HG03460 (cell line): ENCODE results near the gene FREM1.

Experiments used
- ATAC-seq: cut with Tn5 transposase; IDR thresholded peaks from one replicate; pipeline ENCODE4 v1.9.1; 2021; ENCODE audit not compliant: unreplicated experiment

The FREM1 gene

DNA sequence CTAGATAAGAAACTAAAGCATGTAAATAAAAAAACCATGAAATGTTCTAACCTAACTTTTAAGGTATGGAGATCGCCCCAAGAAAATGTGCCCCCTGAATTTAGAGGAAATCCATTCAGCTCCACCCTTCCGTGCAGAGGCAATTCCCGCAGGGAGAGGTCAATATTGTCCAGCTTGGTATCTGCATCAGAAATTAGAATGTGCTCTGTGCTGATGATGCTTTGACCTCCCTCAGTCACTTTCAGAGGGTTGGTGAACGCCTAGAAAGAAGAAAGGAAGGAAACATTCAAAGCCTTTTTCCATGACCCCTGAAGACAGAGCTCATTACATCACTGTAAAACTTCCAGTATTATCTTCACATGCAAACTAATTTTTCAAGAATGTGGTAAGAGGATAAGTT lies 91.0 kb downstream of the FREM1 start:
- ATAC-seq, result no peak

DNA sequence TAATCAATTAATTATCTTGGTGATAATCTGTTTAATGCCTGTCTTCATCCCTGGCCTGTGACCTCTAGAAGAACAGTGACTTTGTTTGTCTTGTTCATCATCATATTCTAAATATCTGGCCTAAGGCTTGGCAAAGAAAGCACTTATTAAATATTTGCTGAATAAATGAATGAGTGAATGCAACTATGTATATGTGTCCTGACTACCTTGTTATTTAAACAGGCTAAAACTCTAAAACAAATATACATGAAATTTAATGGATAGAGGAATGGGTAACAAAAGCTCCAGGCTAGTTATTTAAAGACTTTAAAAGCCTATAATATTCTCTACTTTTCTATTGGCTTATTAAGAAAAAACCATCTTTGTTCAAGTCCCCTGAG lies 96.0 kb downstream of the FREM1 start:
- no peak for ATAC-seq

DNA sequence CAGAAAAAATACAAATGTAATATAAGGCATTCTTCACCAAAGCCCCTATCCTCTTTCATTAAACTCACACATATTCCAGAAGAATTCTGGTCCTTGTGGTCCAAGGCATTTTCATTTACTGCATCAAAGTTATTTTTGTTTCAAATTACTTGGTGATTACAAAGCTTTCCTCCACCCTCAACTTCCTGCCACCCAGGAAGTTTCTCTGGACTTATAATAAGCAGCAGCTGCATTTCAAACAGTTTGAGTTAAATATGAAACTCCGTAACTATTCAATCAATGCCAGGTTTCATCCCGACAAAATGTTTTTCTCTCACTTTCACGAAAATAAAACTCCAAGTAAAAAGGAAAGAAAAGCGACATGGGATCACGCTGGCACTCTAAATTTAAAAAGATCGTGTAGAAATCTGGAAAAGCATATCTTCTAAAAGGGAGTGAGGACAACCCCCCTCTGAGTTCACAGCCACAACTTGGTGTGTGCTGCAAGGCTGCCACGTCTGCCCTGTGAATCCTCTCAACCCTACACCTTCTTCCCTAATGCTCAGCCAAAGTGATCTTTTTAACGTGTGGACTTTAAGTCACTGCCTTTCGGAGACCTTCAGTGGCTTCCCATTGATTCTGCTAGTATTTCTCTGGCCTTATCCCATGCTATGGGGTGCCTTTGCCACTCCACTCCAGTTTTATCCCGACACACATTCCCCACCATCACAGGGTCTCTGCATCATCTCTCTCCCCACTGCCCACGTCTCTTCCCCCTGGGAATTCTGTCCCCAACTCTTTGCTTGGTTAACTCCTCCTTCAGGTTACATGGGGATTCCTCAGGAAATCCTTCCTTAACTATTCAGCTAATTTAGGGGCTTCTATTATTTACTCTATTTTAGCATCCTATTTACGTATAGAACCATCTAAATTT lies 96.6 kb downstream of the FREM1 start:
- ATAC-seq, result no peak

DNA sequence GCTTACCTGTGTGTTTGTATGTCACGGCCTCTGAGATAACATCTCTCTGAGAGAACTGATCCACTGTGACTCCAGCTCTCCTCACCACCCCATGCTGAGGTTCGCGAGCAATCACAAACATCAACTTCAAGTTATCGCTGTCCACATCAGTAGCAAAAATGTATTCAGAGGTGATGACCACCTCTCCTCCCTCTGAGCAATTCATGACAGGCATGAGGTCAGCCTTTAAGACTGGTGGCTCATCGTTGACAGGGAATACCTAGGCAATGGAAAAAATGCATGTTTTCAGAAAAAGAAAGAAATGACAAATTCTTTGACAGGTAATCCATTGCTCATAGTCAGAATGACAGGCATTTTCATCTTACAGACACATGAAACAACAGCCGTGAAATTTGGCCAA lies 97.4 kb downstream of the FREM1 start:
- ATAC-seq, result no peak

DNA sequence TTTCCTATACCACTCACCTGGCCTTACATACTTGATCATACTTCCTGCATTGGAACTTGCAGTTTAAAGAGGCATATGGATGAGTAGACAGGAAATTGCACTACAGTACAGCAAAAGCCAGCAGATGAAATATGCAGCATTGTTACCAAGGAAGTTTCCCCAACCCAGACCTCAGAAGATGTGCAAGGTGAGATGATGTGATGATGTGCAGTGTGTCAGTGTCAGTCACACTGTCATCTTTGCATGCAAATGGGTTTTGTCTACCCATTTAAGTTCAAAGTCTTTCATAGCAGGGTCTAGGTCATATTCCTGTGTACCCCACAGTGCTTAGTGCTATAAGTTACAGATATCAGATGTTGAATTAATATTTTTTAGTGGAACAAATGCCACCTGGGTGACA lies 98.4 kb downstream of the FREM1 start:
- ATAC-seq, result no peak

DNA sequence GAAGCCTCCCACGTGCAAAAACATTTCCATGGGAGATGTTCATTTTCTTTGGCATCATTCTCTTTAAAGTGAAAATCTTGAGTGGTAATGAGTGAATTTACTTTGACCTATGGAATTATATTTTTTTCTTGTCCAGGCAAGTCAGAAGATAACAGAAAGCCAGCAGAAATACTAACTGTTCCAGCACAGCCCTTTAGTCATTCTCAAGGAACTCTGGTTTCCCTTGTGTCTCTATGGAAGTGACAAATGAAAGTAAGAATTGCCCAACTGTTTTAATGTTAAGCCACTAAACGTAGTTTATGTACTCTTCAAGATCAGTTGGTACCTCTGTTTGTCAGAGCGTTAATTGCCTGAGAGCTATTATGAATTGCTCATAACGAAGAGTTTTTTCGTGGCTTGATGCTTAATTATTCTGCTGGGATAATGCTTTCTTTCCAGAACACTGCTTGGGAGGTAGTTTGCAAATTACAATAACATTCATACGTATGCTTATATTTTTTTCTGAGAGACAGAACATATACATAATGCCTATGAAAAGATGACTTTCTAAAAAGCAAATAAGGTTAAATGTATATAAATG lies 103.2 kb downstream of the FREM1 start:
- ATAC-seq, result no peak

DNA sequence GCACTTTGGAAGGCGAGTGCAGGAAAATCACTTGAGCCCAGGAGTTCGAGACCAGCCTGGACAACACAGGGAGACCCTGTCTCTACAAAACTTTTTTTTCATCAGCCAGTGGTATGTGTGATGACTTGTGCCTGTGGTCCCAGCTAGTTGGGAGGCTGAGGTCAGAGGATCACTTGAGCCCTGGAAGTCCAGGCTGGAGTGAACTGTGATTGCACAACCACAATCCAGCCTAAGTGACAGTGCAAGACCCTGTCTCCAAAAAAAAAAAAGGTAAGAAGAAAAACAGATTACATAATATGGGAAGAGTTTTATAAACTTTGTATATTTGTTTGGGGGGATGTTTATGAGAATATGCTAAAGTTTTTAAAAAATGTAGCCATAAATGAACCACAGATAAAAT lies 111.2 kb downstream of the FREM1 start:
- no peak for ATAC-seq

DNA sequence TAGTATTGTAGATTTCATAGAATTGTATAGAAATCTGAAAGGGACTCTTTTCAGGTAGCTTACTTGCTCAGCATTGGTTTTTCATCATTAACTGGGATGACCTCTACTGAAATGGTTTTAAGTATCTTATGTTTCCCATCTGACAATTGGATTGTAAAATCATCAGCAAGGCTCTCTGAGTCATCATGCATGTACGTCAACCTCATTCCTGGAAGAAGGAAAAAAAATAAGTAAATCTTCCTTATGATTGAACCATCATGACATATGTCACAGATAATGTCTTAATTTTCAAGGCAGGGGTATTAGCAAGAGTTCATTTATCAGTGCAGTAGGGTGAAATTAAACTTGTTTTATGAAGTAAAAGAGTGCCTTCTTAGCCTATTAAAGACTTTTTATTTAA lies 112.8 kb downstream of the FREM1 start:
- ATAC-seq, result no peak

DNA sequence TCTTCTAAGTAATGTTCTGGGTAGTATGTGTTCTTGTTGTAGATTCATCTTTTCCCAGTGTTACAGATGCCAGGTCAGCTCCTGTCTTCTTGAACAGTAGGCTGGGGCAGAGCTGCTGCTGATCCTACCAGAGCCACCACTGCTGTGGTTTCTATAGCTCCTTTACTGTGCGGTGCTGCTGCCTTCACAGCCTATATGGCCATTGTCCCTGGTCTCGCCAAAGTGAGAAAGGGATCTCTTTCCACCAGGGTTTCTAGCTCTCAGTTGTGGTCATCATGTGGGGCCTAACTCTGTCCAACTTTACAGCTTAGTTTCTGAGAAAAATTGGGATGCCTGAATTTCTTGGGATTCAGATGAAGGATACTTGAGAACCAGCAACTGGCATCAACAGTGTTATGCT lies 116.8 kb downstream of the FREM1 start:
- no peak for ATAC-seq

DNA sequence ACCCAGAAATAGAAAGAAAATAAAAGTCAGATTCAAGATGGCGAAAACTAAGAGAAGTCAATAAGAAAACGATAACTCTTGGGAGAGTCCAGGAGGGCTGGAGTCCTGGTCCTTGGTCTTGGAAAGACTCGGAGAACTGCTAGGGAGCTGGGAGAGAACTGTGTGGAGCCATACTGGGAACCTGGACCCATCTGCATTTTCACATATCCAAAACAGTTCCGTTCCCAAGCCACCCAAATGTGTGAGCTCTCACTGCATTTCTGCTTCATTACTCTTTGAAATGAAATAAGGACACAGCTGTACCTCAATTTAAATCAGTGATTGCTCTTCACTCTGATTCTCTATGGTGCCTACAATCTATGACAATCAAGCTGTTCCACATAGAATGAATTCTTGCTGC lies 119.6 kb downstream of the FREM1 start:
- no peak for ATAC-seq

DNA sequence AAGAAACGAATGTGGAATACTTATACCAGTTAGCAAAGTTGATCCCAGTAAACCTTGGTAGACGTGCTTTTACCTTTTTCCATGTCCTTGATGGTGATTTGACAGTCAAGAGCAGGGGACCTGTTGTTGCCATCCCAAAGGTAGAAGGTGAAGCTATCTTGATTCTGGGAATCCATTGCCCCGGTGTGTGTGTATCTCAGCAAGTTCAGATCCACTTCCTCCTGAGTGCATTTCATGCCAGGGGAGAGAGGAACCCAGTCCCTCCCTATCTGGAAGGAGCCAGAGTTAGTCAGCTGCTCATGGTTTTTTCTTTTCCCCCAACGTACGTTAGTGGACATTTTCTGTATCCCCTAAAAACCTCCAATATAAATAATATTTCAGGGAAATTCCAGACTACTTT lies 121.4 kb downstream of the FREM1 start:
- no peak for ATAC-seq

DNA sequence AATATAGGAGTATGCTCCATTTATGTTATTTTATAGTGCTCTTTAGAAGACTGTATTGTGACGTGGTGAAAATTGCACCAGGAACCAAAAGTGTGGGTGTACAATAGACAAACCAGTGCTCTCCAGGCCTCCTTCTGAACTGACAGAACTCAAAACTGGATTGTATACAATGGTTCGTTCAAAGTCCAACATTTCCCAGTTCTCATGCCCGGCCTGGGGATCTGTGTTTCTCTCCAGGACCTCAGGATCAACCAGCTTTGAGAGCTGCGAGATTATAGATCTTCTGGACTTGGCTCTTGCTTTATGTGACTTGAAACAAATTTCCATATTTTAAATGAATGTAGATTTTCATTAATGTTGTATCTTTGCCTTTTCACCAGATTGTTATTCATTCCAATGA lies 126.9 kb downstream of the FREM1 start:
- no peak for ATAC-seq

DNA sequence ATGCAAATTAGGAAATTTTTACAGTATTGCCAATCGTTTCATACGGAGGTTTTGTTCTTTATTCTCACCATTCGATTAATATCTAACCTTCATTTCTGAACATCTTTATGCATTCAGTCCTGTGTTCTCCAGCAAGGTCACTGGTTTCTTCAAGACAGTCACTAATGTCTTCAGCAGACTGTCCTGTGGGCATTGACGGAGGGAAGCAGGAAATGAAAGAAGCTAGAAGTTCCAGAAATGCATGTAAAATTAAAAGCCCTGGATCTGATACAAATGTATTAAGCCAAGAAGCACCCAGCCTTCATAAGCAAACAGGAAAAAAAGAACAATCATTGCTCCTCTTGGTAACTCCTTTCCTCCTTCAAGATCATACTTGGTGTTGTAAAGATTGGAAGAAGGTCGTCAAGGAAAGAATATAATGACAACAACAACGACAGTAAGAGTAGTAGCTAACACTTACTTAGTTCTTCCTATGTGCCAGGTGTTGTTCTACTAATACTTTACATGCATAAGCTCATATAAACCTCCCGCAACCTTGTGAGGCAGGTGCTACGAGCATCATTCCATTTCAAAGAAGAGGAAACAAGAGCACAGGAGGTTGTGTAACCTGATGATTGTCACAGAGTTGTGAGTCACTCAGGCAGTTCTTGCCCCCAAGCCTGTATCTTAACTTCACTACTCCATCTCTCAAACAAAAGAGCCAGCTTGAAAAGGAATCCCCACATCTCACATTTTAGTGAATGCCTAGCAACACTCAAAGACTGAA lies 127.8 kb downstream of the FREM1 start:
- ATAC-seq, result no peak

DNA sequence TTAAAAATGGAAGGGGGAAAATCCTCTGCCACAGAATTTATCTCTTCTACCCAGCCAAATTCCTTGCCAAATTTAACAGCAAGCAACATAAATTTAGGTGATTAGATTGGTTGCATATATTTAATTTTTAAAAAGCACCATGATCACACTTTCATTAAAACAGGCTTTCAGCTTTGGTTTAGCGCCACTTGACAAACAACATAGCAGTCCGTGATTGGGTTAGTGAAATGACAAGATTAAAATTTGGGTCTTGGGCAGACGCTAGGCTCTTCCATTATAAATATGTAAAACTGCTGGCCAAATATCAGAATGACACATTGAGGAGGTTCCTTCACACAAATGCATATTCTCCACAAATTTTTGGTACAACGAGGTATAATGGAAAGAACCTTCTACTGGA lies 129.5 kb downstream of the FREM1 start:
- no peak for ATAC-seq

DNA sequence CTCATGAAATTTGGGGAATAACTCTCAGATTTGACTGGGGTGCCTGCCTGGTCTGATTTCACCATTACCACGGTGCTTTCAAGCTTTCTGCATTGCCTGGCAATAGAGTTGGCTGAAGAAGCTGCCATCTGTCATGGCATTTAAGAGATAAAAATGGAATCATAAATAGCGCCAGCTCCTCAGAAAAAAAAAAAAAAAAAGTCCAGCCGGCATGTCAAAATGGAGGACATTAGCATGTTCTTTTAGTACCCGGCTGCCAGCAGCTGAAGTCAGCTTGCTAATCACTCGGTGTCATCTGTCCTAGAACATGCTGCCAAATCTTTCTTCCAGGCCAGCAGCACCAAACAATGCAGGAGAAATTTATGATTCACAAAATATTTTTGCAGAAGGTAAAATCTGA lies 130.0 kb downstream of the FREM1 start:
- no peak for ATAC-seq

DNA sequence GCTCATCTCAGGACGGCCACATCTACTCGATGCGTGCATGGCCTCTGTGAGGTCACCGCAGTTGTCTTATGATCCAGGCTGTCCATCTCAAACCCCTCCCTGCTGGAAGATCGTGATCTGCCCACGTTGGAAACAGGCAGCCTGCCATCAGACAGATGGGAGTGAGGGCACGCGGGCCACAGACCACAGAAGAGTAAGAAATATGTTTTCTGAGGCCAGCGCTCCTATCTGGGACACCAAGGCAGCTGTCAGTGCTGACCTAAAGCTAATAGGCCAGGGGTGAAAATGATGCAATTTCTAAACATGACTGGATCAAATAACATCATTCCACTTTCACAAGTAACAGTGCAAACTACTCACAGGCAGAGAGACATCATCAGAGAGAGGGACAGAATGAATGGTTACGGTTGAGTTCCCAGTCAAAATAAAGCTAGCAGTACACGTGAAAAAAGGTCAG lies 130.6 kb downstream of the FREM1 start:
- no peak for ATAC-seq

DNA sequence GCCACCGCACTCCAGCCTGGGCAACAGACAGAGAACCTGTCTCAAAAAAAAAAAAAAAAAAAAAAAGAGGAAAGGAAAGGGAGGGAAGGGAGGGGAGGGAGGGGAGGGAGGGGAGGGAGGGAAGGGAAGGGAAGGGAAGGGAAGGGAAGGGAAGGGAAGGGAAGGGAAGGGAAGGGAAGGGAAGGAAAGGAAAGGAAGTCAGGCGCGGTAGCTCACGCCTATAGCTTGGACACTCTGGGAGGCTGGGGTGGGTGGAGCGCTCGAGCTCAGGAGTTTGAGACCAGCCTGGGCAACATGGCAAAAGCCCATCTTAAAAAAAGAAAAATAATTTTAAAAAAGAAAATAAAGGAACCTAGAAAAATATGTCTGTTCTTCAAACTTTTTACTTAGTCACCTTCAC lies 131.7 kb downstream of the FREM1 start:
- ATAC-seq, result no peak

DNA sequence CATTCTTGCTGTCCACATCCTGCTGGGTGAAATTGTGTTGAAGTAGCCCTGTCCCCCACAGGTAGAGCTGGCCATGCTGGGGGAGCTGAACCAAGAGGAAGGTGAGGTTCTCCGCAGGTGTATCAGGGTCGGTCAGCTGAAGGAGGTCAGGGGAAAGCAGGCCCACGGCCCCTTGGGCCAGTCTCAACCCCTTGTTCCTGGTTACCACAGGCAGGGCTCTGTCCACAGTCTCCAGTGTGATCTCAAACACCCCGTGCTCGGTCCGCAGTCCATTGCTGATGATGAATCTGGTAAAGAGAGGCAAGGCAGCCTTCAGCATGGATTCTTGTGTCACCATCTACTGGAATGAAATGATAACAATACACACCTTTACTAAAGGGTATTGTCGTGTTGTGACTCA lies 134.3 kb downstream of the FREM1 start:
- no peak for ATAC-seq

DNA sequence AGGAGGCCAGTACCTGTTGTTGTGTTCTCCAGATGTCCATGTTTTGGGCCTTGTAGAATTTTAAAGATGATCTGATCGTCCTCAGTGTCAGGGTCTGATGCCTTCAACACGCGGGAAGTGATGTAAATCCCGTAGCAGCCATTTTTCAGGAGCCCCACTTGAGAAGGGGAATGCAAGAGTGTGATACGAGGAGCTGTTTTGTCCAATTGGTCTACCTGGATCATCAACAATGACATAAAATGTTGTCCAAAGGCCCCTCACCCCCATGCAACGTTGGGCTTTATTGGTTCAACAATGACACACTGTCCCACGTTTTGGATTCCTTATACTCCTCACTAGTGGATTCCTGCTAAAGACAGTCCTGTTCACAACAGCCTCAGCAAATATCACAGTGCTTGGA lies 139.6 kb downstream of the FREM1 start:
- ATAC-seq, result no peak

DNA sequence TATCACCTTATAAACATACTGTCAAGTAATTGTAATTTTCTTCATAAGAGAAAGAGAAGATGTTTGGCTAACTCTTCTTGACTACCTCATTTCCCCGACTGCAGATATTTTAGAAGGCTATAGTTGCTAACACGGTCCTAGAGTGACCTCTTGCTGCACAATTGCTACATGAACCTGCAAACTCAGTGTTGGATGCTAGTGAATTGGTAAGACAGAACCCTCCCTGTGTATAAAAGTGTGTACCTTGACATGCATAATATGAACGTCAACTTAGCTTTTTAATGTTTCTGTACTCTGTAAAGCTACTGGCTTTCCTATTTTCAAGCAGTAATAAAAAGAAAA lies 141.0 kb downstream of the FREM1 start:
- no peak for ATAC-seq

DNA sequence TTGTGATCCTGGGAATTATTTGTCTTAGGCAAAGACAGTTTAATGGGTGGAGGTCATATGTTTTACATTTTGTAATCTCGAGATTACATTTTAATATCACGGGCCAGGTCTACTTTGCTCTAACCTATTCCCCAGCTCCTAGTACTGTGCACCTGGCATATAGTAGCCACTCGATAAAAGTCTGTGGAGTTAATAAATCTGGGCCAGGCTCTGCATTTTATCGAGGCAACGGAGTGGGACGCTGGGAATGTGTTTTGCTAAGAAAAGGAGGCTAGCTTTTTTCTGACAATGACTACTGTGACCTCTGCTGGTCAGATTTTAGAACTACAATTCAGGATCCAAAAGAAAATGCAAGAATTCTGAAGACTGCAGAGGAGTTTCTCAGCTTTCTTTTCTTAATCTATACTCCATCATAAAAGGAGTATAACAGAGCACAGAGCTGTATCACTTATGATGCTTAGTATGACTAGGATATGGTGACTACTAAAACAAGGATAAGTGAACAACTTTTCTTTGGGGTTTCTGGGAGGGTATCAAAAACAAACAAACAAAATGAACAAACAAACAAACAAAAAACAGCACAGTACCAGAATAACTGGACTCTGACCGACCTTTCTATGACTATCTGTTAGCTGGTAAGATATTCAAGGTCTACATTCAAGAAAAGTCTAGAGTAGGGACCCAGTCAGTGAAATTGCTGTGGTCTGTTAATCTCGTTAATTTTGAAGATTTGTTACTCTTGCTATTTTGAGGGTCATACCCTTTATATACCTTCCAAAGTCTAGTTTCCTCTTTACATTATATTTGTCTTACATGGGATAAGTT lies 141.6 kb downstream of the FREM1 start:
- no peak for ATAC-seq
